Stimulated activated CD8-positive, alpha-beta memory T cell treated with anti-CD3 and anti-CD28 coated beads, Interleukin-4, amount 100 ng/mL, for 48 hours (primary cell): ENCODE data around the gene OPCML.

Source experiments
- DNase-seq: peaks from one replicate; pipeline ENCODE4 v3.0.0-alpha.2; 2020

OPCML gene

DNA sequence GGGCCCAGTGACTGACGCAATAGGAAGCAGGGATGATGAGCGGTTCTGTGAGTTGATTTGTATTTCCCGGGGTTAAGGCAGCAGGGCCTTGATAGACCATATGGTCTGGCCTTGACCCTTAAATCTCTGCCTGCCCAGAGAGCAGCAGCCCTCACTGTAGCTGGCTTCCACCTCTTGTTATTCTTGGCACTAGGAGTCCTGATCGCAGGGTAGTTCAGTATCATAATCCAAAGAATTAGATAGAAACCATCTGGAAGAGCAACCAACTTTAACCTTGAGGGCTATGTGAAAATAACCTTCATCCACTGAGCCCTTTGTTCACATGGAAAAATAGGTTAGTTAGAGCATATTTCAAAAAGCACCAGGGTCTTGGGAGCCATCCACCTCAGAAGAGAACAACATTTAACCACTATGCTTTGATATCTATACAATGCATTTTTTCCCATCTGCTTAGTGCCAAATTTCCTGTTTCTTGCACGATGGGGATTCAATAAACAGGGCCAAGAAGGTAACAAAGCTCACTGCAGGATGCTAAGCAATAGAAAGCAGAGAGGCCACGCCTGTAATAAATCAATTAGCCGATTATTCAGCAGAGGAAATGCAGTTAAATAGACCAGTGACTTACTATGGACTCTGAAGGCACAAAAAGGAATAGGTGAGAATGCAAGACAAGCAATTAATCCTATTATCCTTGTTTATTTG lies 761.3 kb downstream of the OPCML start:
- DNase-seq, result no peak

GRCh38 chr11:132763503-132763902 lies 768.8 kb downstream of the OPCML start:
- DNase-seq, result no peak

DNA sequence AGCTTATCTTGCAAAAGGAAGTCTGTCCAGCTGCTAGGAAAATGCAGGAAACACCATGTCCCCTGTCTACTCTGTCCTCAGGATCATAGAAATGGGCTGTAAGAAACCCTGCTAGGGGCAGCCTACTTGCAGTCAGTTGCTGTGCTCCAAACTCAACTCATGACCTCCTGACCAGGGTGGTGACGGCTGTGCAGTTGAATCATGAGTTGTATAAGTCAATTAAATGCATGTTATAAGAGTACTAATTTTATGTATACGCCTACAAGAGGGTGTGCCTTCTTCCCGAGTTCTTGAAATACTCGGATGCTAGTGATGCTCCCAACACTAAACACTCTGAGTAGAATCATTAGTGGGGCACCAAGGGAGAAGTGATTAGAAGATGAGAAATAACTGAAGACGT lies 776.4 kb downstream of the OPCML start:
- DNase-seq, result no peak

DNA sequence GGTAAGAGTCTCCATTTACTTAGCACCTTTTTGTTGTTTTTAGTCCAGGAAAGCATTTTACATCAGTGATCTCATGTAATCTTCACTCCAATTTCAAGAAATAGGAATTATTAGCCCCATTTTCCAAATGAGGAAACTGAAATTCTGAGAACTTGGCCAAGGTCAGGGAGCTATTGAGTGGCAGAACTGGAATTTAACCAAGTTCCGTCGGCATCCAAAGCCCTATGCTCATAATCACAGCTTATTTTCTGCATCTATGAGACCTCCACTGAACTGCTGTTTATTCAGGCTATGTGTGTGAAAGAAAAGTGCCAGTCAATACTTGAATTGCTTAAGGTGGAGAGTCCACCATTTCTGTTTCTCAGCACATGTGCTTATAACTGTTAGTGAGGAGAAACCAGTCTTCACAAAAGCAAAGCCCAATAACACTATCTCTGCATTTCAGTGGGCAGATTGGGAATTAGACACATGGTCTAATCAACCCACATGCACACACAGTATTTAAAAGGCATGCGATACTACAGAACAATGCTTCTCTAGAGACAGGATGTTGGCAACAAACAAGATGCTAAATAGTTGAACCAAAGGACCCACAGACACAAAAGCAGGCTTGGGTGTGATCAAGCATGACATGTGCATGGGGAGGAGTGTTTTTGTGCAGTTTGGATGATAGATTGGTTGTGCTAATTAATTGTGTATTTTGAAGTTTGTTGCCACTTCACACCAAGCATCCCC lies 780.6 kb downstream of the OPCML start:
- no peak for DNase-seq

- DNase-seq, result no peak
Measured at GRCh38 chr11:132746305-132746704, 786.0 kb downstream of the OPCML start.

GRCh38 chr11:132745306-132745705 lies 787.0 kb downstream of the OPCML start:
- no peak for DNase-seq

DNA sequence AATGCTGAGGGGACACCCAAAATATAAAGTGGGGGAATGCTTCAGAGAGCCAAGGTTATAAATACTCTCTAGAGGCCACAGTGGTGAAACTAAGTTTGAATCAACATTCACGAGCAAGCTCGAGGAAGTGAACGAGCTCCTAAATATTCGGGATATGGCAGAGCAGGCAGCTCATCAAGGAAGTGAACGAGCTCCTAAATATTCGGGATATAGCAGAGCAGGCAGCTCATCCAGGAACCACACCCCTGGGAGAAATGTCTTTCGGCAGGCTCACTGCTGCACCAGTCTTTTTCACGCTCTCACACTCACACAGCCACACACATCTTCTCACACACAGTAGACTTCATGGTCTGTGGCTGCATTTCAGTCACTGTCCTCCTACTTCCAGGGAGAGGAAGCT lies 787.5 kb downstream of the OPCML start:
- no peak for DNase-seq

DNA sequence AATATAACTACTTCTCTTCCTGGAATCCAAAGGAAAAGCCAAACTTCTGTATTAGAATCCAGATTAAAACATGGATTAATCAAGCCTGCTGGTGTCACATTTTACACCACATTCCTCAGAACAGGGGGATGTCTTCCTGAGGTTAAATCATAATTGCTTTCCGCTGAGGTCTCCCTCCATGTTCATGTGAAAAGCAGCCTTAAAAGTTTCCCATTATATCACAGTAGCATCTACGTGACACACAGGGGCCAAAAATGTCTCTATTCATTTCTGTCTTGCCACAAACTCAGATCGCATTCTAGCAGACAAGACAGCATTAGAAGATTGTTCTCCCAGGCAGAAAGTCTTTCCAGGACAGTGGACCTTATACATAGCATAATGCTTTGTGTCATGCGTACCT lies 788.7 kb downstream of the OPCML start:
- DNase-seq, result no peak

GRCh38 chr11:132742929-132743328 lies 789.4 kb downstream of the OPCML start:
- DNase-seq, result no peak

GRCh38 chr11:132734217-132734616 lies 798.1 kb downstream of the OPCML start:
- no peak for DNase-seq

GRCh38 chr11:132728026-132728425 lies 804.3 kb downstream of the OPCML start:
- DNase-seq, result no peak

DNA sequence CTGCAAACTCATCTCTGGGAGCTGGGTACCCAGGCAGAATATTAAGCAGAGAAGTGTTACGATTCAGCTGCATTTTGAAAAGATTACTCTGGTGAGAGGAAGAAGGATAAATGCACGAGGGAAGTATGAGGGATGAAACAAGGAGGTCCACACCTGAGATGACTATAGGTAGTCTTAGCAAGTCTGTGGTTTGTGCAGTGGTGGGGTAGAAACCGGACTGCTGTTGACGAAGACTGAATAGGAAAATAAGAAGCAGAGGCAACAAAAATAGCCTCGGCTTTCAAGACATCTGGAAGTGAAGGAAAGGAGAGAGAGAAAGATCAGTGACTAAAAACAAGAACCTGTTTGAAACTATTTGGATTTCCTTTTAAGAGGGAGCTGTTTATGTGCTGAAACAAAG lies 810.8 kb downstream of the OPCML start:
- no peak for DNase-seq

GRCh38 chr11:132719684-132720083 lies 812.6 kb downstream of the OPCML start:
- DNase-seq, result no peak

DNA sequence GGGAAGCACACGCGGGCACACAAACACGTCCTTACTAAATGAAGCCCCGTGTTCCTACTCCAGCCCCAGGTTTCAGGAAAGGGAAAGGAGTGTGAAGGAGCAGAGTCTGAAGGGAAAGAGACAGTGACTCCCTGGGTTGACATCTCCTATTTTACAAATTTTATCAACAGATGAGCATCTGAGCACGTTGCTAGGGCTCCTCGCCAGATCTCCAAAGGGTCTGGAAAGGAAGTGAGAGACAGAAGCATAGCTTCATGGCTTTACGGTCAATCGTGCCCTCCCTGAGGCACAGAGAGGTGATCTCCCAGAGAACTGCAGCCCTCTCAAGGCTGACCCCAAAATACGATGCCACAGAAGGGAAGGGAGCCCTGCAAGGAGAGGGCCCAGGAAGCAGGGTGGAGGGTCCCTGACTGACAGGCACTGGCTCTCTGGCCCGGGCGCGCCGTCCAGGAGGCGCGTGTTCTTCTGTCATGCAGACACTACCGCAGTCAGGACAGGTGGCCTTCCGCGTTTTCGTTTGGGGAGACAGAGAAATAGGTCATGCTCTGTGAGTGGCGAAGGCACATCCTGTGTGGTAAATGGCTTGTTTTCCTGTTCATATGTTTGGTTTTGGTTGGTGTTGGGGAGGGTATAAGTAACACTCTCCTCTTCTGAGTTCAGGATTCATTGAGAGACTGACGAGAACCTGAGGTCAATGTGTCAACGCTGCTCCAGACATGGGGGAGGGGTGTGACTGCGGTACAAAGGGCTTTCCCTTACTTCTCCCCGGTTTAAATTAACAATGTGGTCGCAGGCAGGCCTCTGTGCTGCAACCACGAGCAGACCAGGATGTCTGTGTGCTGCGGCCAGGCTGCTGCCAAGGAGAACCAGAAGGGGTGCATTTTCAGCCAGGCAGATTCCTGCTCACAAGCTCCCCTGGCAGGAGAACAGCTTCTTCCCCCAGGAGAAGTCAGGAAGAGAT lies 813.3 kb downstream of the OPCML start:
- peak; percentile 55 for DNase-seq

- no peak for DNase-seq
Measured at GRCh38 chr11:132717824-132718223, 814.5 kb downstream of the OPCML start.

- DNase-seq, result no peak
Measured at GRCh38 chr11:132716037-132716436, 816.3 kb downstream of the OPCML start.

DNA sequence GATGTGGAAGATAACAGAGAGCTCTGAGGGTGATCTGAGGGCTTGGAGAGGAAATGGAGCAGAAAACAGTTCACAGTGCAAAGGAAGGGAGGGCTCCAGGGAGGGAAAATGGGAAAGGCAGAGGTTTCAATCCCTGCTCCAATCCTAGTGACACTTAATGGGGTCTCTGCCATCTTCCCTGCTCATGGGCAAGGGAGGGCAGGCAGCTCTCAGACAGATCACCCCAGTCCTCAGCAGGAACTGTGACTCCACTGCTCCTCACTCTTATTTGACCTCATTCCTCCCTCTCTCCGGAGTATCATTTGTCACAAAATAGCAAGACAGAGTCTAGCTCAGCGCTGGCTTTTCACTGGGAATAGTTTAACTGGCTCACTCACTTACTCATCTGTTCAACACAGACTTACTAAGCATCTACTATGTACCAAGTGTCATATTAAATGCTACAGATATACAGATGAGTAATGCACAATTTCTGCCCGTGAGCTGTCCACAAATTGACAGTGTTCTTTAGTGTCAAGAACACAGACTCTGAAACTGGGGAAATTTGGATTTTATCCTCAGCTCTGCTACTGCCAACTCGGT lies 817.4 kb downstream of the OPCML start:
- no peak for DNase-seq

- DNase-seq, result no peak
Measured at GRCh38 chr11:132712466-132712865, 819.8 kb downstream of the OPCML start.

DNA sequence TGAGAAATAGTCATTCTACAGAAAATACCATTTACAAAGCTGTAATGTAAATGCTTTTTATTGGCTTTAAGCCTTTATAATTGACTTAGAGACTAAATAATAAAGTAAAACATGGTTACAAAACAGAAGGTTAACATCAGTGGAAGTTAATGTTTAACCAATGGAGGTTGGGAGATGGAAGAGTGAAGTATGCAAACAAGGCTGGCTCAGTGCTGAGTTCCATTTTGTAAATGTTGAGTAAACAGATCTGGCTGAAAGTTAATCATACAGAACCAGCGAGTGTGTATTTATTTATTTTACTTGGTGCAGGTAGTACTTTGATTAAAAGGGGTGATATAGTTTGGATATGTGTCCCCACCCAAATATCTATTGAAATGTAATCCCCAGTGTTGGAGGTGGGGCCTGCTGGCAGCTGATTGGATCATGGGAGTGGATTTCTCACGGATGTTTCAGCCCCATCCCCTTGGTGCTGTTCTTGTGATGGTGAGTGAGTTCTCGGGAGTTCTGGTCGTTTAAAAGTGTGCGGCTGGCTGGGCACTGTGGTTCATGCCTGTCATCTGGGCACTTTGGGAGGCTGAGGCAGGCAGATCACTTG lies 827.4 kb downstream of the OPCML start:
- DNase-seq, result no peak

- DNase-seq, result no peak
Measured at GRCh38 chr11:132692891-132693290, 839.4 kb downstream of the OPCML start.

DNA sequence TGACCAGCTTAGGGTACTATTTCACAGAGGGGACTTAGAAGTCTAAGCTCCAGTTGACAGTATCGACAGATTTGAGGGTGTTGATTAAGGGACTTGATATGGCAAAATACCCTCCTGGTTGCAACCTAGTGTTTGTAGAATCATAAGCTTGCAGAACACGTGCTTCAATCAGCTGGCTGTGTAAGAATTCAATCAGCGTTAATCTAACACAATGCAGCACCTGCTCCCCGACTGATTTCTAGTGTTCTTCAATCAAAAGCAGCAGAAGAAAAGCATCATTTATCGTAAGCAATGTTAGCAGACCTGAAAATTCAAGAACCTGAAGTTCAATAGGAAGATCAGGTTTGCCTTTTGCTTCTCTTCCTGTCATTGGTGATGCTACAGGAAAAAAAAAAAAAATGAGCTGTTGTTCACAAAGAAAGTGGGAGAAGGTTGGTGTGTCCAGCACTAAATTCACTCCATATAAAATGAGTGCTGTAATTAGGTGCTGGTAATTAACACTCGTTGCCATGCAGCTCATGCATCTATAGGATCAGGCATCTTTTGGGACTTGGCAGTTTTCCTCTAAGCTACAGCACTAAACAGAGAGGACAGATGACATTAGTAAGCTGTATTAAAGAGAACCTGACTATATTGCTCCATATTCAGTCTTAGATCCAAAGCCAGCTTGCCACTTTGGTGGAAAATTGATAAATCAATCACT lies 840.3 kb downstream of the OPCML start:
- no peak for DNase-seq

- DNase-seq, result no peak
Measured at GRCh38 chr11:132686886-132687285, 845.4 kb downstream of the OPCML start.
